Measurements from ENCODE around the gene SHFL. TPM values are rescaled to one million over a fixed set of nuclear protein-coding genes. Genes with fewer than 3 reads are reported as not detected.

Gene SHFL
- total RNA-seq, 1 donor from 2014 or later: 9.7 TPM

Small RNA genes within 50 kb of the gene (microRNA-seq; reads per million reads assigned to microRNA genes)
- gene MIR5589: not detected

Other genes with a start within 250 kb of the SHFL start
- gene OLFM2, start 149.8 kb upstream of the SHFL start, total RNA-seq: 2.2 TPM
- 10.4 TPM for gene COL5A3, start 75.8 kb upstream of the SHFL start, total RNA-seq
- gene RDH8, start 72.8 kb upstream of the SHFL start, total RNA-seq: not detected
- gene ANGPTL6, start 16.4 kb downstream of the SHFL start, total RNA-seq: not detected
- gene PPAN, start 20.0 kb downstream of the SHFL start, total RNA-seq: 27.0 TPM
- gene P2RY11, start 25.4 kb downstream of the SHFL start, total RNA-seq: 4.5 TPM
- 167 TPM for gene EIF3G, start 33.6 kb downstream of the SHFL start, total RNA-seq
- gene DNMT1, start 108.6 kb downstream of the SHFL start, total RNA-seq: 26.0 TPM
- 8.4 TPM for gene S1PR2, start 145.0 kb downstream of the SHFL start, total RNA-seq
- gene MRPL4, start 165.9 kb downstream of the SHFL start, total RNA-seq: 70.1 TPM
- 8.6 TPM for gene ICAM1, start 184.8 kb downstream of the SHFL start, total RNA-seq
- gene ICAM4, start 200.6 kb downstream of the SHFL start, total RNA-seq: 0.30 TPM
- gene ICAM5, start 203.6 kb downstream of the SHFL start, total RNA-seq: 0.38 TPM
- 0.65 TPM for gene ZGLP1, start 223.5 kb downstream of the SHFL start, total RNA-seq
- gene FDX2, start 229.7 kb downstream of the SHFL start, total RNA-seq: 20.1 TPM
- 10.1 TPM for gene RAVER1, start 247.2 kb downstream of the SHFL start, total RNA-seq

Measured in Right ventricle myocardium inferior (tissue), 1 donor.